SU-DHL-6 (cell line): ENCODE measurements around the gene HHATL.

Experiments
- H2AFZ ChIP-seq: fragments of 200-600 bp; sonication (generic); 2 replicates; pipeline ENCODE4 v1.6.1; 2014; ENCODE audit warnings: low read depth, mild to moderate bottlenecking, moderate library complexity, mixed read lengths, antibody characterized with exemption, low read length; ENCODE audit not compliant: severe bottlenecking
- H3F3A ChIP-seq: fragments of 200-600 bp; shearing (Covaris generic); 2 replicates; pipeline ENCODE4 v1.6.0; 2016; ENCODE audit warnings: antibody characterized with exemption, mild to moderate bottlenecking; ENCODE audit not compliant: insufficient read depth
- H3K27ac ChIP-seq: fragments of 200-600 bp; sonication (generic); 2 replicates; pipeline ENCODE4 v1.5.1; 2016; ENCODE audit warnings: low read depth, mild to moderate bottlenecking, low read length, moderate library complexity, mixed read lengths
- H3K27me3 ChIP-seq: fragments of 200-600 bp; sonication (generic), shearing (Covaris generic); 2 replicates; pipeline ENCODE4 v1.6.0; 2014; ENCODE audit warnings: mild to moderate bottlenecking, low read length
- H3K36me3 ChIP-seq: fragments of 200-600 bp; sonication (generic); 2 replicates; pipeline ENCODE4 v1.6.1; 2014; ENCODE audit warnings: mild to moderate bottlenecking, low read length, mixed read lengths
- H3K4me2 ChIP-seq: fragments of 300-600, 200-600 bp; shearing (Covaris generic), sonication (generic); 2 replicates; pipeline ENCODE4 v1.6.0; 2014; ENCODE audit warnings: low read length, low read depth, mild to moderate bottlenecking; ENCODE audit not compliant: poor library complexity, severe bottlenecking
- H3K4me3 ChIP-seq: fragments of 200-600 bp; sonication (generic); 2 replicates; pipeline ENCODE4 v1.5.1; 2014; ENCODE audit warnings: antibody characterized with exemption, low read length, mild to moderate bottlenecking, mixed read lengths; ENCODE audit not compliant: insufficient read depth, poor library complexity, severe bottlenecking
- H3K79me2 ChIP-seq: fragments of 200-600 bp; sonication (generic); 2 replicates; pipeline ENCODE4 v1.6.1; 2014; ENCODE audit warnings: mild to moderate bottlenecking, low read length, moderate library complexity; ENCODE audit not compliant: insufficient read depth
- H3K9ac ChIP-seq: fragments of 200-600 bp; sonication (generic); 2 replicates; pipeline ENCODE4 v1.7.0; 2014; ENCODE audit warnings: mild to moderate bottlenecking, low read length
- H3K9me2 ChIP-seq: fragments of 200-600 bp; sonication (generic); replicated peaks from 2 replicates; pipeline ENCODE4 v1.6.1; 2014; ENCODE audit warnings: low read length; ENCODE audit not compliant: insufficient read depth
- H3K9me3 ChIP-seq: fragments of 200-600 bp; sonication (generic); 2 replicates; pipeline ENCODE4 v1.6.1; 2014; ENCODE audit warnings: low read length, mixed read lengths; ENCODE audit not compliant: insufficient read depth
- H4K20me1 ChIP-seq: fragments of 200-600 bp; sonication (generic); 2 replicates; pipeline ENCODE4 v1.6.1; 2014; ENCODE audit warnings: low read depth, mild to moderate bottlenecking, antibody characterized with exemption, low read length, moderate library complexity, mixed read lengths
- CTCF ChIP-seq: fragments of 200-600 bp; sonication (generic); IDR thresholded peaks from one replicate; pipeline ENCODE4 v1.5.1; 2017; ENCODE audit warnings: antibody characterized with exemption, mild to moderate bottlenecking, low read length, moderate library complexity; ENCODE audit not compliant: insufficient read depth, poor library complexity, severe bottlenecking
- EZH2phosphoT487 ChIP-seq: fragments of 200-600 bp; sonication (generic), shearing (Covaris generic); conservative IDR thresholded peaks from 2 replicates; pipeline ENCODE4 v1.6.1; 2018; ENCODE audit warnings: mild to moderate bottlenecking, antibody characterized with exemption, low read length, moderate library complexity, mixed read lengths

The HHATL gene

GRCh38 chr3:42653560-42654330 is 48.9 kb downstream of the HHATL start, which contains the start of gene ZBTB47:
Gene ZBTB47 (plus strand): TSS chr3:42653697. CDS start chr3:42658356, 4,659 bp downstream.
- Histone ChIP-seq H3K9me2 (no peaks in the 10 kb centered on the region), H3K27ac (no peak within 1 kb of the TSS), H3K36me3 (no peaks in the 10 kb centered on the region), H3F3A (no peaks in the 10 kb centered on the region), H3K9ac (no peak within 1 kb of the TSS), H2AFZ (no peak within 1 kb of the TSS), H3K27me3 (no peaks in the 10 kb centered on the region), H4K20me1 (no peaks in the 10 kb centered on the region), H3K9me3 (no peaks in the 10 kb centered on the region), H3K79me2 (no peaks in the 10 kb centered on the region), H3K4me2 (no peak within 1 kb of the TSS), H3K4me3 (no peak within 1 kb of the TSS)
- TF ChIP-seq EZH2phosphoT487, result no peak
- no peak for TF ChIP-seq CTCF

GRCh38 chr3:42653303-42653559 is 49.4 kb downstream of the HHATL start:
- H3K27me3 ChIP-seq, result no peaks in the 10 kb centered on the region
- no peak overlapping the region for H2AFZ ChIP-seq
- H3F3A ChIP-seq, result 0 out of 2 replicates have a peak, but pooled peaks cover under 1% of the 10 kb centered on the region
- H3K36me3 ChIP-seq, result no peaks in the 10 kb centered on the region
- H3K4me3 ChIP-seq, result no peak overlapping the region
- no peak overlapping the region for H3K27ac ChIP-seq
- TF ChIP-seq EZH2phosphoT487 (no peak), CTCF (no peak)
- no peaks in the 10 kb centered on the region for H4K20me1 ChIP-seq
- H3K4me2 ChIP-seq, result no peak overlapping the region
- H3K9me3 ChIP-seq, result no peaks in the 10 kb centered on the region
- no peak overlapping the region for H3K9ac ChIP-seq
- H3K9me2 ChIP-seq, result no peaks in the 10 kb centered on the region
- no peaks in the 10 kb centered on the region for H3K79me2 ChIP-seq

- TF ChIP-seq CTCF (no peak), EZH2phosphoT487 (no peak)
- no peak overlapping the region for H3K4me2 ChIP-seq
- no peaks in the 10 kb centered on the region for H3K9me3 ChIP-seq
- peaks cover 6% of the 10 kb centered on the region; the same call in 1 of the 2 replicates for H3F3A ChIP-seq
- H3K27me3 ChIP-seq, result no peaks in the 10 kb centered on the region
- no peak overlapping the region for H2AFZ ChIP-seq
- H3K36me3 ChIP-seq, result no peaks in the 10 kb centered on the region
- H3K9me2 ChIP-seq, result no peaks in the 10 kb centered on the region
- H3K27ac ChIP-seq, result no peak overlapping the region
- H3K79me2 ChIP-seq, result no peaks in the 10 kb centered on the region
- no peak overlapping the region for H3K9ac ChIP-seq
- H4K20me1 ChIP-seq, result no peaks in the 10 kb centered on the region
- H3K4me3 ChIP-seq, result no peak overlapping the region
These were observed 49.8 kb downstream of the HHATL start for GRCh38 chr3:42652611-42653302.
